Psoas muscle (tissue), 8 donors: ENCODE data around the gene DNAJB2. TPM values are rescaled to one million over a fixed set of nuclear protein-coding genes. Genes with fewer than 3 reads are reported as not detected.

Source experiments
- ATAC-seq, 4 donors: fragments of 200-7000 bp; cut with Tn5 transposase; one replicate each; pipeline ENCODE4 v1.9.1; 2020; ENCODE audit warnings: moderate library complexity in 3 of 4, mild to moderate bottlenecking in 2 of 4
- DNase-seq, 2 donors: peaks; one replicate each; pipeline ENCODE4 v3.0.0-alpha.2; 2020
- H3K27ac ChIP-seq: fragments of 200-600 bp; one replicate; pipeline ENCODE4 v1.8.0; 2022
- H3K27me3 ChIP-seq, 3 donors: fragments of 200-600 bp in 1 of 3; one replicate each; pipeline versions ENCODE4 v1.6.1 to v1.8.0; 2013 to 2022; ENCODE audit warnings: low read length in 2 of 3, mild to moderate bottlenecking in 2 of 3, moderate library complexity in 1 of 3; ENCODE audit not compliant: insufficient read depth in 3 of 3
- H3K36me3 ChIP-seq, 2 donors: fragments of 200-600 bp in 1 of 2; one replicate each; pipeline versions ENCODE4 v1.6.1 to v1.8.0; 2013 to 2022; ENCODE audit warnings: low read depth in 1 of 2, mild to moderate bottlenecking in 1 of 2, moderate library complexity in 1 of 2; ENCODE audit not compliant: insufficient read depth in 1 of 2
- H3K4me1 ChIP-seq: fragments of 200-600 bp; one replicate; pipeline ENCODE4 v1.8.0; 2022
- H3K4me3 ChIP-seq: fragments of 200-600 bp; one replicate; pipeline ENCODE4 v1.8.0; 2022; ENCODE audit warnings: mild to moderate bottlenecking
- H3K9me3 ChIP-seq: fragments of 200-600 bp; one replicate; pipeline ENCODE4 v1.8.0; 2022
- CTCF ChIP-seq: fragments of 200-600 bp; IDR thresholded peaks from one replicate; pipeline ENCODE4 v1.8.0; 2022; ENCODE audit warnings: antibody characterized with exemption
- WGBS, 3 donors: extraction: QIAGEN DNeasy Blood & Tissue Kit; methylation state at CpG; one replicate each; pipeline versions ENCODE4 v1.1.6 to v1.1.7; 2013; 5-methylcytosine and 5-hydroxymethylcytosine counted together
- intact Hi-C, 2 donors: fragments of 100-400 bp; cut with DNase I; formaldehyde crosslinking; loops; one replicate each; pipeline versions ENCODE4 v1.11.0 to v1.14.2; 2022
- polyA plus RNA-seq, 3 donors: library from polyadenylated mRNA; stranded (reverse); fragments of 200-250 nt; gene quantifications; one replicate each; pipeline ENCODE4 v1.2.3, GENCODE V29; 2013
- total RNA-seq, 4 donors: library from RNA; stranded (reverse); fragmentation: NEBNext Ultra II Directional in 2 of 4; extraction: Animal tissue kit (Norgen Biotek cat#: 25700) in 2 of 4; gene quantifications; one replicate each; pipeline versions ENCODE4 v1.2.1 to v1.2.4, GENCODE V29; 2021 to 2023
- donor health status: healthy with polysubstance abuse.
- donor health status: DM: no; HTN: no; CAD: no; lungs with moderate emphysema.
- donor health status: Bipolar disorder and iron deficiency.
- donor health status: healthy.
- donor health status: DM: yes; HTN: yes; CAD: no.
- donor health status: DM: no; HTN: no; CAD: no.
- donor health status: DM: no; HTN: no; CAD: no.
- donor health status: DM: yes; HTN: yes; CAD: no.

DNAJB2 gene
- total and polyA plus RNA-seq, 7 donors: 93.1 to 204 (median 105) TPM

GRCh38 chr2:219247678-219248642 is 31.2 kb upstream of the DNAJB2 start:
- H3K36me3 ChIP-seq: peaks cover 0 to 55% of the 10 kb centered on the region in 2 donors
- H3K27ac ChIP-seq: peak overlapping the region; percentile 94
- H3K4me3 ChIP-seq: peak overlapping the region; percentile 75
- intact Hi-C loops: loop anchor here in 1 of 2 donors (10.0 kb wide), 1 partner anchor 47 kb away; no protein-coding TSS in a partner anchor
- WGBS, 3 donors: 73 to 85% (median 75%) methylated on average over 17 of the region's 17 CpGs
- peaks cover 59% of the 10 kb centered on the region for H3K4me1 ChIP-seq
- no peak for TF ChIP-seq CTCF
- ATAC-seq: peak in 1 of 4 donors; percentile 16
- H3K9me3 ChIP-seq: no peaks in the 10 kb centered on the region
- no peaks in the 10 kb centered on the region for H3K27me3 ChIP-seq
- DNase-seq: no peak

- no peak for TF ChIP-seq CTCF
- Histone ChIP-seq H3K27me3 (no peaks in the 10 kb centered on the region), H3K4me3 (peak overlapping the region; percentile 75), H3K4me1 (peaks cover 59% of the 10 kb centered on the region), H3K9me3 (no peaks in the 10 kb centered on the region), H3K27ac (peak overlapping the region; percentile 94), H3K36me3 (peaks cover 0 to 55% of the 10 kb centered on the region in 2 donors)
- 52 to 69% (median 57%) methylated on average over 2 of the region's 2 CpGs for WGBS, 3 donors
- DNase-seq (no peak), ATAC-seq (no peak)
- intact Hi-C loops: loop anchor here in 1 of 2 donors (10.0 kb wide), 1 partner anchor 46 kb away; no protein-coding TSS in a partner anchor
Observed at GRCh38 chr2:219248845-219249202, 30.3 kb upstream of the DNAJB2 start.

GRCh38 chr2:219249203-219249980 is 29.8 kb upstream of the DNAJB2 start:
- intact Hi-C loops: loop anchor here in 1 of 2 donors (10.0 kb wide), 1 partner anchor 45 kb away; no protein-coding TSS in a partner anchor
- peaks cover 59% of the 10 kb centered on the region for H3K4me1 ChIP-seq
- ATAC-seq: no peak

More at GRCh38 chr2:219249203-219249980, 29.8 kb upstream of the DNAJB2 start:
- H3K4me3 ChIP-seq: peak overlapping the region; percentile 75
- DNase-seq: peak; percentile 53 to 77
- peak overlapping the region; percentile 94 for H3K27ac ChIP-seq
- peaks cover 0 to 55% of the 10 kb centered on the region in 2 donors for H3K36me3 ChIP-seq
- H3K27me3 ChIP-seq: no peaks in the 10 kb centered on the region
- no peak for TF ChIP-seq CTCF
- H3K9me3 ChIP-seq: no peaks in the 10 kb centered on the region
- WGBS, 3 donors: 15 to 23% (median 21%) methylated on average over 7 of the region's 7 CpGs
